ENCODE data around the gene KRT86. TPM values are rescaled to one million over a fixed set of nuclear protein-coding genes. Genes with fewer than 3 reads are reported as not detected.

KRT86 gene
- total and polyA plus RNA-seq, 4 donors = 0.39 to 3.2 (median 1.3) TPM

DNA sequence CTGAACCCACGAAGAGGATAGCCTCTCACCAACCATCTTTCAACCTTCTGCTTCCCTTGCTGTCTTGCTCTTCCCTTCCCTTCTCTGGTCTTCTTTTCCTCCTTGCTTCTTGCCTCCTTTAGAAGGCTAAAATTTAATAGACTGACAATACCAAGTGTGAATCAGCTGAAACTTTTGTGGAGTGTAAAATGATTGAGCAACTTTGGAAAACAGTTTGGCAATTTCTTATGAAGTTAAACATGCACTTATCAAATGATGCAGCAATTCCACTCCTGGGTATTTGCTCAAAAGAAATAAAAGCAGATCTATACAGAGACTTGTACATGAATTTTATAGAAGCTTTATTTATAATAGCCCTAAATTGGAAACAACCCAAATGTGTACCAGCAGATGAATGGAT lies 3.3 kb upstream of the KRT86 start:
- no peak overlapping the region for H3K4me3 ChIP-seq (ENCODE audit: low read length in 2 of 2)
- no peaks in the 10 kb centered on the region for H3K36me3 ChIP-seq (ENCODE audit: control insufficient read depth in 1 of 2, insufficient read depth in 2 of 2, low read length in 1 of 2)
- no peak overlapping the region for H3K27ac ChIP-seq (ENCODE audit: low read depth in 1 of 2, low read length in 2 of 2)
- no peaks in the 10 kb centered on the region for H3K27me3 ChIP-seq (ENCODE audit: control insufficient read depth in 1 of 2, insufficient read depth in 2 of 2, low read length in 1 of 2)
- WGBS, 2 donors = 89 to 100% methylated on average over 1 of the region's 1 CpG
- ATAC-seq (ENCODE audit: low FRiP score) (no peak), DNase-seq (no peak)
- intact Hi-C loops (cut with DNase I) = no loop called here
- H3K4me1 ChIP-seq (ENCODE audit: control insufficient read depth in 1 of 2, insufficient read depth in 2 of 2, low read length in 2 of 2) = no peaks in the 10 kb centered on the region
- H3K9me3 ChIP-seq (ENCODE audit: control insufficient read depth, low read length) = no peaks in the 10 kb centered on the region

DNA sequence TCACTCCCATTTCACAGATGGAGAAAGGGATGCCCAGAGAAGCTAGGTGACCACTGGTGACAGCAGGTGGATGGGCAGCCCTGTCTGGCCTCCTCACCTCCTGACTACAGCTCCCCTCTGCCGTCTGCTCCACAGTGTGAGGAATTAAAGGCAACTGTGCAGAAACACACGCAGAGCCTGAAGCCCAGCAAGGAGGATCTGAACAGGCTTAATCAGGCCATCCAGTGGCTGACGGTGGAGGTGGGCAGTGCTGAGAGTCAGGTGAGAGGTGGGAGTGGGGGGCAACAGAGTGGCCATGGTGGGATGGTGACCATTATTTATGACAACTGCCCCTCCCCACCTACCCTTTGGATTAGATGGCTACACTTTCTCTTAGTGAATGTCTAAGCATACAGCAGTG lies 1.2 kb downstream of the KRT86 start:
- 96 to 98% methylated on average over 3 of the region's 3 CpGs for WGBS, 2 donors
- Histone ChIP-seq H3K27me3 (ENCODE audit: control insufficient read depth in 1 of 2, insufficient read depth in 2 of 2, low read length in 1 of 2) (no peaks in the 10 kb centered on the region), H3K4me3 (ENCODE audit: low read length in 2 of 2) (no peak overlapping the region), H3K27ac (ENCODE audit: low read depth in 1 of 2, low read length in 2 of 2) (no peak overlapping the region), H3K36me3 (ENCODE audit: control insufficient read depth in 1 of 2, insufficient read depth in 2 of 2, low read length in 1 of 2) (no peaks in the 10 kb centered on the region), H3K9me3 (ENCODE audit: control insufficient read depth, low read length) (no peaks in the 10 kb centered on the region), H3K4me1 (ENCODE audit: control insufficient read depth in 1 of 2, insufficient read depth in 2 of 2, low read length in 2 of 2) (peaks cover 0 to 5% of the 10 kb centered on the region in 2 donors)
- peak in 1 of 2 donors; percentile 44 for DNase-seq
- ATAC-seq (ENCODE audit: low FRiP score) = no peak
- intact Hi-C loops (cut with DNase I) = loop anchor here (5.0 kb wide), 2 partner anchors 43 to 48 kb away; partner anchors contain the start of gene KRT7 (in 1 of the 2)

- no peak for ATAC-seq (ENCODE audit: low FRiP score)
- WGBS, 2 donors = 90 to 93% methylated on average over 9 of the region's 9 CpGs
- intact Hi-C loops (cut with DNase I) = loop anchor here (5.0 kb wide), 2 partner anchors 45 to 50 kb away; partner anchors contain the start of gene KRT7 (in 1 of the 2)
- Histone ChIP-seq H3K36me3 (ENCODE audit: control insufficient read depth in 1 of 2, insufficient read depth in 2 of 2, low read length in 1 of 2) (no peaks in the 10 kb centered on the region), H3K27me3 (ENCODE audit: control insufficient read depth in 1 of 2, insufficient read depth in 2 of 2, low read length in 1 of 2) (no peaks in the 10 kb centered on the region), H3K4me1 (ENCODE audit: control insufficient read depth in 1 of 2, insufficient read depth in 2 of 2, low read length in 2 of 2) (peaks cover 5% of the 10 kb centered on the region in 2 donors), H3K9me3 (ENCODE audit: control insufficient read depth, low read length) (no peaks in the 10 kb centered on the region), H3K4me3 (ENCODE audit: low read length in 2 of 2) (no peak overlapping the region), H3K27ac (ENCODE audit: low read depth in 1 of 2, low read length in 2 of 2) (no peak overlapping the region)
- no peak for DNase-seq
These were observed 3.2 kb downstream of the KRT86 start for GRCh38 chr12:52277486-52278245.

- Histone ChIP-seq H3K27me3 (ENCODE audit: control insufficient read depth in 1 of 2, insufficient read depth in 2 of 2, low read length in 1 of 2) (no peaks in the 10 kb centered on the region), H3K9me3 (ENCODE audit: control insufficient read depth, low read length) (no peaks in the 10 kb centered on the region), H3K27ac (ENCODE audit: low read depth in 1 of 2, low read length in 2 of 2) (peak overlapping the region in 1 of 2 donors; percentile 93), H3K4me3 (ENCODE audit: low read length in 2 of 2) (no peak overlapping the region), H3K4me1 (ENCODE audit: control insufficient read depth in 1 of 2, insufficient read depth in 2 of 2, low read length in 2 of 2) (peaks cover 5% of the 10 kb centered on the region in 2 donors), H3K36me3 (ENCODE audit: control insufficient read depth in 1 of 2, insufficient read depth in 2 of 2, low read length in 1 of 2) (no peaks in the 10 kb centered on the region)
- WGBS, 2 donors = 20 to 22% methylated on average over 29 to 32 of the region's 32 CpGs
- intact Hi-C loops (cut with DNase I) = loop anchor here (5.0 kb wide), 2 partner anchors 46 to 51 kb away; partner anchors contain the start of gene KRT7 (in 1 of the 2)
- ATAC-seq (ENCODE audit: low FRiP score) (peak; percentile 92), DNase-seq (peak; percentile 84 to 95)
These were observed 4.4 kb downstream of the KRT86 start for GRCh38 chr12:52278575-52279421.

DNA sequence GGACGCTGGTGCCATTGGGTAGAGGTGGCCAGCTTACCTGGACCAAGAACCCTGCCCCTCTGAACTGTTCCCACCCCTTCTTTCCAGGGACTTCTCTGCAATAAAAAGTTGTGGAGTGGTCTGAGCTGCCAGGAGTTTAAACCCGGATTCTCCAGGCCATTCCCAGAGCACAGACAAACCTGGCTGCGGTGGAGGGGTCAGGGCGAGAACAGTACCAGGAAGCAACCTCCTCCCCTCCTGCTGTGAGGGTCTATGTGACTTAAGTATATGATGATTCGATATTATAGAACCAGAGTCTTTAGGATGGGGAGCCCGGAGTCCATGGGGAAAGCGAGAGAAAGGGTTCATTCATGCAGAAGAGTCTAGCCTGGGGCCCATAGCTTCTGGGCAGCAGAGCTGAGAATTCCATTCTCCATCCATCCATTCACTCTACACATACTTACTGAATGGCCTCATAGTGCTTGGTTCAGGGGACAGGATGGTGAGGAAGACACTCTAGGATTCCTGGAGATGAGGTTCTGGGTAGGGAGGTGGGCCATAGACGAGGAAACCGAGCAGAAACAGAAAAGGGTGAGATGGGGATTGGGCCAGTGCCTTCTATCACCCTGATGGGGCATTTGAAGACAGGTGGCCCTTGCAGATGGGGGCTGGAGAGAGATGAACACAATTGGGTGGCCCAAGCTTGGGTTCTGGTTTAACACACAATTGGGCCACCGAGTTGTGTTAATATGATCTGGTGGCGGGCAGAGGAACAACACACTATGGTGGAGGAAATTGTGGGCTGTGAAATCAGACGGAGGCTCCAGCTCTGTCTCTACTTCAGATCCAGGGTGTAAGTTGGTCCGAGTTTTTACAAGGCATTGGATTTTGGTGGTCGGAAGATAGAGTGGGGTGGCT lies 5.2 kb downstream of the KRT86 start:
- no peaks in the 10 kb centered on the region for H3K9me3 ChIP-seq (ENCODE audit: control insufficient read depth, low read length)
- no peak overlapping the region for H3K4me3 ChIP-seq (ENCODE audit: low read length in 2 of 2)
- H3K4me1 ChIP-seq (ENCODE audit: control insufficient read depth in 1 of 2, insufficient read depth in 2 of 2, low read length in 2 of 2) = peaks cover 5% of the 10 kb centered on the region in 2 donors
- 91 to 95% methylated on average over 14 of the region's 14 CpGs for WGBS, 2 donors
- intact Hi-C loops (cut with DNase I) = loop anchor here (2.0 to 5.0 kb wide), 4 partner anchors 35 to 52 kb away; partner anchors contain the start of genes KRT7 (in 1 of the 2) and KRT83 (in 1 of the 2)
- peak overlapping the region in 1 of 2 donors; percentile 93 for H3K27ac ChIP-seq (ENCODE audit: low read depth in 1 of 2, low read length in 2 of 2)
- DNase-seq (no peak), ATAC-seq (ENCODE audit: low FRiP score) (no peak)
- H3K27me3 ChIP-seq (ENCODE audit: control insufficient read depth in 1 of 2, insufficient read depth in 2 of 2, low read length in 1 of 2) = no peaks in the 10 kb centered on the region
- no peaks in the 10 kb centered on the region for H3K36me3 ChIP-seq (ENCODE audit: control insufficient read depth in 1 of 2, insufficient read depth in 2 of 2, low read length in 1 of 2)

- ATAC-seq (ENCODE audit: low FRiP score) = peak; percentile 53
These were observed 5.9 kb downstream of the KRT86 start for GRCh38 chr12:52280319-52280795.

DNA sequence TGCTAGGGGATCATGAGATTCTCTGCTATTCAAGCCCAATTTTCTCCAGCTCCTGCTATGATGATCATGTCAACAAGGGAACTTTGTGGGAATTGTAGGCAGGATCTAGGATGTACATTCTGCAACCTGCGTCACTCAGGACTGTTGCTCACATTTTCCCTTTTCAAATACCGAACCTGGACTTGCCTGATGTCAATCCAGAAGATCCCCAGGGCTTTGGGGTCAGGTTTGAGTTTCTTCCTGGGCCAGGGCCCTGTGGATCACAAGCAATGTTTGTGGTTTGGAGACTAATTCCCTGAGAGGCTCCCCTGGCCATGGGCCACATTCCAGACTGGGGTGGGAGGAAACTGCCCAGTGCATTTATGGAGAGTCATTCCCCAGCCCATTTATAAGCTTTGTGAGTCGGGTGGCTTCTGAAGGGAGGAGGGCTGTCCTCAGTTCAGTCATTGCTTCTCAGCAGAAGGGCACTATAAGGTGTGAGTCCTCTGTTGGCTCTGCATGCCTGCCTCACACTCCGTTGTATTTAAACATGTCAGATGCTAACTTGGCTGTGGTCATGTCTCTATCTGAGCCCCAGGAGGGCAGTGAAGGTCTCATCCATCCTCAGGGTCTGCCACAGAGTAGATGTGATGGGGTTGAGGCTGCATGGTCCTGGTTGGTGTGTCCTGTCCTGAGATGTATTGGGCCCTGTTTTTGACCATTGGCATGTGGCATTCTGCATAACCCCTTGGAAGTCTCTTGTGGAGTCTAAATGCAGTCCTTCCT lies 6.5 kb downstream of the KRT86 start:
- Histone ChIP-seq H3K27ac (ENCODE audit: low read depth in 1 of 2, low read length in 2 of 2) (peak overlapping the region; percentile 36 to 93), H3K36me3 (ENCODE audit: control insufficient read depth in 1 of 2, insufficient read depth in 2 of 2, low read length in 1 of 2) (no peaks in the 10 kb centered on the region), H3K27me3 (ENCODE audit: control insufficient read depth in 1 of 2, insufficient read depth in 2 of 2, low read length in 1 of 2) (no peaks in the 10 kb centered on the region), H3K4me1 (ENCODE audit: control insufficient read depth in 1 of 2, insufficient read depth in 2 of 2, low read length in 2 of 2) (peaks cover 5% of the 10 kb centered on the region in 2 donors), H3K9me3 (ENCODE audit: control insufficient read depth, low read length) (no peaks in the 10 kb centered on the region), H3K4me3 (ENCODE audit: low read length in 2 of 2) (no peak overlapping the region)
- intact Hi-C loops (cut with DNase I) = loop anchor here (2.0 to 5.0 kb wide), 2 partner anchors 36 to 41 kb away; partner anchors contain the start of gene KRT83 (in 1 of the 2)
- ATAC-seq (ENCODE audit: low FRiP score) = peak; percentile 41
- peak; percentile 86 to 92 for DNase-seq
- WGBS, 2 donors = 13 to 27% methylated on average over 4 of the region's 4 CpGs

More at GRCh38 chr12:52280319-52280795, 5.9 kb downstream of the KRT86 start:
- H3K9me3 ChIP-seq (ENCODE audit: control insufficient read depth, low read length) = no peaks in the 10 kb centered on the region
- H3K4me1 ChIP-seq (ENCODE audit: control insufficient read depth in 1 of 2, insufficient read depth in 2 of 2, low read length in 2 of 2) = peaks cover 5% of the 10 kb centered on the region in 2 donors
- H3K36me3 ChIP-seq (ENCODE audit: control insufficient read depth in 1 of 2, insufficient read depth in 2 of 2, low read length in 1 of 2) = no peaks in the 10 kb centered on the region
- WGBS, 2 donors = 14 to 16% methylated on average over 3 of the region's 3 CpGs
- H3K4me3 ChIP-seq (ENCODE audit: low read length in 2 of 2) = no peak overlapping the region
- H3K27ac ChIP-seq (ENCODE audit: low read depth in 1 of 2, low read length in 2 of 2) = peak overlapping the region; percentile 36 to 93
- DNase-seq = peak; percentile 79 to 89
- no peaks in the 10 kb centered on the region for H3K27me3 ChIP-seq (ENCODE audit: control insufficient read depth in 1 of 2, insufficient read depth in 2 of 2, low read length in 1 of 2)
- intact Hi-C loops (cut with DNase I) = loop anchor here (2.0 to 5.0 kb wide), 2 partner anchors 36 to 42 kb away; partner anchors contain the start of gene KRT83 (in 1 of the 2)
